Adrenal gland (tissue), 19 donors: Measurements from ENCODE around the gene DHFR. TPM values are rescaled to one million over a fixed set of nuclear protein-coding genes. Genes with fewer than 3 reads are reported as not detected.

ENCODE experiments used
- DNase-seq, 7 donors: peaks; one replicate each; pipeline ENCODE4 v3.0.0-alpha.2; 2019 to 2020
- H3K27ac ChIP-seq, 5 donors: fragments of 200-600 bp; sonication (generic) in 4 of 5; 1 replicate in 3 of 5; 2 replicates in 2 of 5; pipeline versions ENCODE4 v1.5.1 to v1.8.0; 2016 to 2020; ENCODE audit warnings: mild to moderate bottlenecking in 1 of 5
- H3K27me3 ChIP-seq: fragments of 200-600 bp; 2 replicates; pipeline ENCODE4 v1.8.0; 2021
- H3K36me3 ChIP-seq, 2 donors: fragments of 200-600 bp; replicated peaks in 1 of 2; 1 replicate in 1 of 2; 2 replicates in 1 of 2; pipeline versions ENCODE4 v1.5.1 to v1.8.0; 2018 to 2022
- H3K4me1 ChIP-seq, 2 donors: fragments of 200-600 bp; replicated peaks in 1 of 2; 1 replicate in 1 of 2; 2 replicates in 1 of 2; pipeline versions ENCODE4 v1.5.1 to v1.8.0; 2018 to 2021
- H3K4me3 ChIP-seq, 4 donors: fragments of 200-600 bp; sonication (generic) in 3 of 4; one replicate each; pipeline ENCODE4 v1.5.1; 2016 to 2018
- H3K9me3 ChIP-seq, 3 donors: fragments of 200-600 bp; sonication (generic) in 1 of 3; replicated peaks in 1 of 3; 1 replicate in 2 of 3; 2 replicates in 1 of 3; pipeline versions ENCODE4 v1.5.1 to v1.8.0; 2016 to 2021
- CTCF ChIP-seq, 6 experiments: fragments of 450-650 bp in 4 of 6; fragments of 200-600 bp in 2 of 6; sonication (generic) in 1 of 6; IDR thresholded peaks; 1 replicate in 5 of 6; 2 replicates in 1 of 6; pipeline versions ENCODE4 v1.5.1 to v1.8.0; 2016 to 2021; ENCODE audit warnings: antibody characterized with exemption in 6 of 6, mild to moderate bottlenecking in 2 of 6, moderate library complexity in 1 of 6
- POLR2A ChIP-seq, 2 donors: fragments of 450-650 bp; IDR thresholded peaks; one replicate each; pipeline ENCODE4 v1.6.1; 2017; ENCODE audit warnings: antibody characterized with exemption in 2 of 2, mild to moderate bottlenecking in 2 of 2, moderate library complexity in 1 of 2
- WGBS, 4 donors: extraction: QIAGEN DNeasy Blood & Tissue Kit in 2 of 4; methylation state at CpG; one replicate each; pipeline versions ENCODE4 v1.1.5 to v1.1.7; 2013 to 2017; 5-methylcytosine and 5-hydroxymethylcytosine counted together
- intact Hi-C, 2 donors: fragments of 100-400 bp; cut with DNase I; formaldehyde crosslinking; loops; one replicate each; pipeline versions ENCODE4 v1.14.1 to v1.15.0; 2022 to 2023
- long read RNA-seq, 10 donors: library from polyadenylated mRNA in 3 of 10; unstranded in 2 of 10; stranded (forward) in 1 of 10; transcript quantifications; one replicate each; pipeline ENCODE4 v2.0.0 and lab custom pipeline, GENCODE V29; 2021 to 2026
- polyA plus RNA-seq, 3 donors: library from polyadenylated mRNA; stranded (reverse); fragments of 200-250 nt in 2 of 3; fragments of 350-450 nt in 1 of 3; fragmentation: Illumina TruSeq in 1 of 3; extraction: RNeasy Lipid Tissue Mini Kit (QIAGEN cat#74804) in 1 of 3; gene quantifications; one replicate each; pipeline ENCODE4 v1.2.3, GENCODE V29; 2013 to 2014
- total RNA-seq, 9 donors: library from RNA; depleted of rRNA in 4 of 9; stranded (reverse); fragments of >200 nt in 4 of 9; fragments of 120-200 nt in 1 of 9; fragmentation: NEBNext Ultra II Directional in 1 of 9; extraction: Animal tissue kit (Norgen Biotek cat#: 25700) in 1 of 9; gene quantifications; one replicate each; pipeline versions ENCODE4 v1.1.0 to v1.2.4, GENCODE V29; 2013 to 2023
- donor health status: healthy with polysubstance abuse.
- donor health status: Bipolar disorder and iron deficiency.
- donor health status: DM: yes; HTN: yes; CAD: no.
- donor health status: DM: no; HTN: no; CAD: no.
- donor health status: DM: no; HTN: no; CAD: no.
- donor health status: DM: yes; HTN: yes; CAD: no.

DHFR gene
- total RNA-seq (10 to 100 TPM in 3 of 9 donors, 1 to 10 TPM in 6; 4.4 to 24.2 (median 8.8) TPM), polyA plus RNA-seq (10 to 100 TPM in 1 of 3 donors, 1 to 10 TPM in 2; 7.8 to 20.2 (median 8.3) TPM)
- long read RNA-seq, donor 1, partial matches to known transcripts, result 0 of 5 reads
- long read RNA-seq, donor 1, other reads (novel, unspliced or antisense), result 0 of 5 reads
- long read RNA-seq, donor 2, partial matches to known transcripts, result 0 of 1 reads
- long read RNA-seq, donor 2, other reads (novel, unspliced or antisense), result 0 of 1 reads
- long read RNA-seq, donor 3, partial matches to known transcripts, result 0 of 2 reads
- long read RNA-seq, donor 3, other reads (novel, unspliced or antisense), result 0 of 2 reads
- long read RNA-seq, donor 4, partial matches to known transcripts, result 0 of 1 reads
- long read RNA-seq, donor 4, other reads (novel, unspliced or antisense), result 1 of 1 reads
- long read RNA-seq, donor 5, transcript DHFR-201 (6 exons, 3,917 nt), result major isoform, 7 of 9 reads
- long read RNA-seq, donor 5, partial matches to known transcripts, result 0 of 9 reads
- long read RNA-seq, donor 5, other reads (novel, unspliced or antisense), result 2 of 9 reads
- long read RNA-seq, donor 6, partial matches to known transcripts, result 1 of 3 reads
- long read RNA-seq, donor 6, other reads (novel, unspliced or antisense), result 0 of 3 reads
- long read RNA-seq, donor 7, partial matches to known transcripts, result 0 of 1 reads
- long read RNA-seq, donor 7, other reads (novel, unspliced or antisense), result 0 of 1 reads
- long read RNA-seq, donor 8, transcript DHFR-201 (6 exons, 3,917 nt), result major isoform, 9 of 10 reads
- long read RNA-seq, donor 8, partial matches to known transcripts, result 0 of 10 reads
- long read RNA-seq, donor 8, other reads (novel, unspliced or antisense), result 0 of 10 reads
- long read RNA-seq, donor 9, partial matches to known transcripts, result 0 of 2 reads
- long read RNA-seq, donor 9, other reads (novel, unspliced or antisense), result 0 of 2 reads
- long read RNA-seq, donor 10, transcript DHFR-201 (6 exons, 3,917 nt), result major isoform, 7 of 8 reads
- long read RNA-seq, donor 10, partial matches to known transcripts, result 0 of 8 reads
- long read RNA-seq, donor 10, other reads (novel, unspliced or antisense), result 0 of 8 reads

DNA sequence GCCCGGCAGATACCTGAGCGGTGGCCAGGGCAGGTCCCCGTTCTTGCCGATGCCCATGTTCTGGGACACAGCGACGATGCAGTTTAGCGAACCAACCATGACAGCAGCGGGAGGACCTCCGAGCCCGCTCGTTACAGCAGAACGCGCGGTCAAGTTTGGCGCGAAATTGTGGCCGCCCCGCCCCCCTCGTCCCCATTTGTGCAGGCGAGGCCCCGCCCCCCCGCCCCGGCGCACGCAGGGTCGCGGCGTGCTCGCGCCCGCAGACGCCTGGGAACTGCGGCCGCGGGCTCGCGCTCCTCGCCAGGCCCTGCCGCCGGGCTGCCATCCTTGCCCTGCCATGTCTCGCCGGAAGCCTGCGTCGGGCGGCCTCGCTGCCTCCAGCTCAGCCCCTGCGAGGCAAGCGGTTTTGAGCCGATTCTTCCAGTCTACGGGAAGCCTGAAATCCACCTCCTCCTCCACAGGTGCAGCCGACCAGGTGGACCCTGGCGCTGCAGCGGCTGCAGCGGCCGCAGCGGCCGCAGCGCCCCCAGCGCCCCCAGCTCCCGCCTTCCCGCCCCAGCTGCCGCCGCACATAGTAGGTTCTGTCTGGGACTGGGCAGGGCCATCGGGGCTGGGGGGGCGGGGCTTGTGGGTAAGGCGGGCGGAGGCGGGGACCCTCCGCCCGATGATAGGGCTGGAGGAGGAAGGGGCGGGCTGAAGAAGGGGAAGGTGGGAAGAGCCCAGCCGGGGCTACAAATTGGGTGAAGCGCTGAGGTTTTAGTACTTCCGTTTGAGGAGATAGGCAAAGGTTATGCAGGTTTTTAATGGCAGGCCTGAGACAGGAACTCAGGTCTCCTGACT, at the start of gene DHFR, which contains the start of gene MSH3:
Gene DHFR (minus strand): TSS at position 593 of the 840 bp plus-strand sequence. CDS start 494 bp downstream, at position 99.
Gene MSH3 (plus strand): TSS at position 262 of the 840 bp plus-strand sequence. CDS start 76 bp downstream, at position 338.
- no peaks in the 10 kb centered on the region for H3K9me3 ChIP-seq
- peak within 1 kb of the TSS; percentile 50 to 99 (median 92) for H3K4me3 ChIP-seq
- WGBS, 4 donors, result 0 to 2% (median 1%) methylated on average over 9 to 74 of the region's 74 CpGs
- TF ChIP-seq POLR2A (IDR thresholded peaks at IDR 0.05) (peak; percentile 39 to 71), CTCF (IDR thresholded peaks at IDR 0.05) (peak in 2 of 6 experiments; percentile 13 to 21)
- DNase-seq, result peak; percentile 86 to 93 (median 89)
- intact Hi-C loops, result no loop called here
- peaks cover 0 to 26% of the 10 kb centered on the region in 2 donors for H3K36me3 ChIP-seq
- no peaks in the 10 kb centered on the region for H3K27me3 ChIP-seq
- H3K27ac ChIP-seq, result peak within 1 kb of the TSS; percentile 57 to 98 (median 93)
- peaks cover 6 to 20% of the 10 kb centered on the region in 2 donors for H3K4me1 ChIP-seq

- H3K4me1 ChIP-seq, result no peaks in the 10 kb centered on the region
- no peak for TF ChIP-seq CTCF (IDR thresholded peaks at IDR 0.05)
- TF ChIP-seq POLR2A (IDR thresholded peaks at IDR 0.05), result no peak
- H3K27ac ChIP-seq, result no peak overlapping the region
- intact Hi-C loops, result no loop called here
- DNase-seq, result no peak
- 82 to 100% (median 91%) methylated on average over 1 of the region's 1 CpG for WGBS, 4 donors
- no peak overlapping the region for H3K4me3 ChIP-seq
- H3K27me3 ChIP-seq, result no peaks in the 10 kb centered on the region
- H3K9me3 ChIP-seq, result no peaks in the 10 kb centered on the region
- H3K36me3 ChIP-seq, result no peaks in the 10 kb centered on the region
These were observed 49.4 kb upstream of the DHFR start for GRCh38 chr5:80704221-80704620.

DNA sequence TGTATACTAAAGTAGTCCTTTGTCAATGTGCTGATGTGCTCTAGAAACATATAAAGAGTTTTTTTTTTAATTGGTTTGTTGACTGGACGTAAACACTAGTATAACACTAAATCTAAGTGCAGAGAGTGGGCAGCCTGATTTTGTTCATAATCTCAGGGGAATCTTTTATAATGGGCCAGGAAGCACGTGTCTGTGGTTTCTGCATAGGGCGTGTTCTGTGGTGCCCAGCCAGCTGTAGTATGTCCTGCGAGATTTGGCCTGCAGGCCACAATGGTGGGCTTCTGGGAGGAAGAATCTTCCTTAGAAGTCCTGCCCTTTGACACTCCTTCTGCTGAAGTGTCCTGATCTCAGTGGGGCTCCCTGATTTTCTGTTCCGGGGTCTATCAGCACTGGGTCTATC, 49.0 kb upstream of the DHFR start:
- Histone ChIP-seq H3K9me3 (no peaks in the 10 kb centered on the region), H3K27ac (no peak overlapping the region), H3K4me3 (no peak overlapping the region), H3K36me3 (no peaks in the 10 kb centered on the region), H3K4me1 (no peaks in the 10 kb centered on the region), H3K27me3 (no peaks in the 10 kb centered on the region)
- TF ChIP-seq POLR2A (IDR thresholded peaks at IDR 0.05) (no peak), CTCF (IDR thresholded peaks at IDR 0.05) (no peak)
- intact Hi-C loops, result no loop called here
- DNase-seq, result no peak
- 74 to 92% (median 81%) methylated on average over 5 of the region's 5 CpGs for WGBS, 4 donors
